HK-2 (cell line): ENCODE results near the gene RAD51B.

ENCODE experiments used
- DNase-seq: peaks from one replicate; pipeline ENCODE4 v3.0.0-alpha.2; 2018; ENCODE audit not compliant: unreplicated experiment

RAD51B gene

DNA sequence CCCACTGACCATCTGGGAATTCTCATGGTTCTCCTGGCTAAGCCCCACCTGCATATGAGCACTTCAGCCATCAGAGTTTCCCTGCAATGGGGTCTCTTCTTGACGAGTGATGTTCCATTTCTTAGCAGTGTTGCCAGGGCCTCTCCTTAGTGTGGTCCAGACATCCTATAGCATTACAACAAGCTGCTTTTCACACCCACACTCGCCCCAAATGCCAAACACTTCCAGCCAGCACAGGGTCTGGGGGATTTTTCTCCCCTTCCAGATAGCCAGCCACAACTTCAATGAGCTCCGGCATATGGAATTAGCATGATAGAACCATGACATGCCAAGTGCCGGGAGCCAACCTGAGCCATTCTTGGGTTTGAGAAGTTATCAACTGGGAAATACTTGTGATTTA is 705.9 kb downstream of the RAD51B start:
- DNase-seq, result no peak

DNA sequence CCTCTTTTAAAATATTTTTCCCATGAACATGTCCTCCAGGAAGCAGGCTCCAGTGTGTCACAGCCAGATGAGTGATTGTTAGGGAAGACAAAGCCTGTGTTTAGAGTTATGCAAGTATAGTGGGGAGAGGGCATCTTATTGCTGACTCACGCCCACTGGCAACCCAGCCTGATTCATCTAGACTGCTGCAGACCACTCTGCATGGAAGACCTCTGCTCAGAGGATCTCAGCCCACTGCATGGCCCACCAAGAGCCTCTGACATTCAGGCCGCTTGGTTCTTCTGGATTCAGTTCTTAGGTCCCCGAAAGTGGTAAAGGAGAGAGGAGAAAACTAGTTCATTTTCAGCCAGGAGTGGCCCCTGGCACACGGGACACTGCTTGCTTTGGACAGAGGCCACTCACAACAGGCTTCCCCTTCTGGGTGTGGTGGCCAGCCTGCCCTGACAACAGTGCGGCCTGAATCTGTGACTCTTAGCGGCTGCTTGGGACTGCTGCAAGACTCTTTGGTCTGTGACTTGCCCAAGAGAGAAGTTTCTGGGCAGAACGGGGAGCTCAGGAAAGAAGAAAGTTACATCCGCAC is 707.0 kb downstream of the RAD51B start:
- DNase-seq, result no peak

DNA sequence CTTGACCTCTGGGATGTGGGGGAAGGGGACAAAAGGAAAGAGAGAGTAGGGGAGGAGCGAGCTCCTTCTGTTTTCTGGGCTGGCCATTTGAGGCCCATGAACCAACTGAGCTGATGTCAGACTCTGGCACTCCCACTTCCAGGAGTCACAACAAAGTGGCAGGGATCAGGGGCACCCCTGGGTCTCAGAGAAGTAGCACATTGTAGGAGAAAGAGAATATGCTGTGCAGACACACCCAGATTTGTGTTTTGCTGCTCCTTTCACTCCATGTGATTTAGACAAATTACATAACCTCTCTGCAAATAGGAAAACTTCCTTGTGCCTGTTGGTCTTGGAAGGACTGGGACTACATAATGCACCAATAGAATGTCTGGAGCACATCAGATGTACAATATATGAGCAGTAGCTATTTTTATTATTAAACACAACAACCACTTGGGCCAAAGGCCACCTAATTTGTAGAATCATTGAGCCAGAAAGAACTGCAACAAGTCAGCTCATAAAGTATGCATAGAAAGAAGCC is 707.8 kb downstream of the RAD51B start:
- no peak for DNase-seq

DNA sequence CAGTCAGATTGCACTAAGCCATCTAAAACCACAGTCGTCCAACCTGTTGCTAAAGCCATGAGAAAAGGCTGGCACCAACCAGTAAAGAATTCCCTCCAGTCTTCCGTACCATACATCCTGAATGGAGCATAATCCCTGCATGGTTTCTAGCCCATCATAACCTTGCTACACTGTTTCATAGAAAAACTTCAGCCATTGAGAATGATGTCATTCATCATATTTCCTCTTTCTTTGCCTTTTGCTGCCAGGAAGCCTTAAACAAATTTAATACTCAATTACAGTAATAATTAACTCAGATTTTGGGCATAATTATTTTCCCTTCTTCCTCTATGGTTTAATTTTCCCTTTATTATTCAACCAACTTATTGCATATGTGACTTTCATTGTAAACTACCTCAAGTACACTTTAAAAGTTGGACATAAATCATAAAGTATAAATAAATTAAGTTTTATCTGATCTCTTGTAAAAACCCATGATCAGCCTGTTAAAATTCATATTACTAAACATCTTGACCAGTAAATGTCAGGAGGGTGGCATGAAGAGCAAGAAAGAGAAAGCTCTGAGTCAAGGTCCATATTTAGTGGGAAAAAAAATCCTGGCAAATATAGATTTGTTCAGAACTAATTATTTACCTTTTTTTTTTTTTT is 708.6 kb downstream of the RAD51B start:
- DNase-seq, result no peak

DNA sequence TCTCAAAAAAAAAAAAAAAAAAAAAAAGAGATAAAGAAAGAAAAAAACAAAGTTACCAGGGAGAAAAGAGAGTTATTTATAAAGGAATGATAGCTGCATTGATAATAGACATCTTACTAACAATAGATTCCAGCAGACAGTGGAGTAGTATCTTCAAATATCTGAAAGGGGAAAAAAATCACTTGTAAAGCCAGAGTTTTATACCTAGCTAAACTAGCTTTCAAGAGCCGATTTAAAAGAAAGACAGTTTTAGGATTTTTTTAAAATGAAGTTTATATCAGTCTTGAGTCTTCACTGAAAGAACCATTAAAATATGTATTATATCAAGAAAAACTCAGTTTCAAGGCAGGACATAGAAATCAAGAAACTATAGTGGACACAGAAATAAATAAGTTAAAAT is 710.9 kb downstream of the RAD51B start:
- no peak for DNase-seq

DNA sequence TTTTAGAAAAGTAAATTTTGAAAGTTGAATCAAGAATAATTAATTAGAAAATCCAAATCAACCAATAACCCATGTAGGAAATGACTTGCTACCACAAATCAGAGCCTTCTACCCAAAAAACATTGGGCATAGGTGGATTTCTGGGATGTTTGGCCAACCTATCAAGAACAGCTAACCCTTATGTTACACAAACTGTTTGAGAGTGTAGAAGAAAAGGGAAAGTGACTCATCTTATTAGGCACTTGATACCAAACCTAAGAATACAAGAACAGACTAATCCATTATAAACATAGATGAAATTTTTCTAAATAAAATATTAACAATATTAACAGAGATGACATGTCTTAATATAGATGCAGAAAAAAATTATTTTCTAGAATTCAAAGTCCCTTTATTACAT is 712.9 kb downstream of the RAD51B start:
- DNase-seq, result no peak

DNA sequence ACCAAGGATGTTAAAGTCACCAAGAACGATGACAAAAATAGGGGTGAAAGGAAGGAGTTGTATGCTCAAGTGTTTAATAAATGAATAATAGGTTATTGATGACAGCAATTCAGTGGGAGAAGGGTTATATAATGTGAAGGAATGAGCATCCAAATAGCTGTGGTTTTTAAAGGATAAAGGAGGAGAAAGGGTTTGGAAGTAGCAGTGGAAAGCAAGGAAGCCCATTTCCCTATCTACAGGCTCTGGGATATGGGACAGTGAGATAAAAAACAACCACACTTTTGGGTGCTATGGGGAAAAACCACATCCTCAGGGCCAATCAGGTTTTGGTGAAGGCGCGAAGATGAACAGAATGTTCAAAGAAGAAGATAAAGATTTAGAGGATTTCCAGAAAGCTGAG is 714.7 kb downstream of the RAD51B start:
- DNase-seq, result no peak

DNA sequence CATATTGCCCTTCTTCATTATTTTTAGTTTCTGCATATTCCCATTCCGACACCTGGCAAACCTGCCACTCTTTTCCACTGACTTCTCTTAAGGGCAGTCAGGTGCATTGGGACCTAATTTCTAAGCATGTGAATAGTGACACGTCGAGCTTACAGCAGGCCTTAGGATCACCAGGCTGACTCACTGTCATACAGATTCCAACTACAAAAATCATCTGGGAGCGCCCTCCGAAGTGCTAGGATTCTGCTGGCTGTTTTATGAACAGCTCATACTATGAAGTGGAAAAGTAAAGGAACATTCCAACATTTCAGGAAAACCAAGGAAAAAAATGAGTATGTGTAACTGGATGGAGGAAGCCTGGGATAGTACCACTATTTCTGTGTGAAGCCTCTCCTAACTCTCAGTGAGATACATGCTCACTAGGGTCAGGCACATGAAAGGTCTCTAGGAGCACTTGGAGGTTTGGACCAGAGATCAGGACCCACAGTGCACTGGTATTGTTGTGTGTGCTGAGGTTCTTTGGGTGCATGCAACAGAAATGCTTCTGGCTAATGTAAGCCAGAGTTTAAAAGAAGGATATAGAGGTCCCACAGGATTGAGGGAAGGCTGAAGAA is 715.9 kb downstream of the RAD51B start:
- DNase-seq, result peak; percentile 61

DNA sequence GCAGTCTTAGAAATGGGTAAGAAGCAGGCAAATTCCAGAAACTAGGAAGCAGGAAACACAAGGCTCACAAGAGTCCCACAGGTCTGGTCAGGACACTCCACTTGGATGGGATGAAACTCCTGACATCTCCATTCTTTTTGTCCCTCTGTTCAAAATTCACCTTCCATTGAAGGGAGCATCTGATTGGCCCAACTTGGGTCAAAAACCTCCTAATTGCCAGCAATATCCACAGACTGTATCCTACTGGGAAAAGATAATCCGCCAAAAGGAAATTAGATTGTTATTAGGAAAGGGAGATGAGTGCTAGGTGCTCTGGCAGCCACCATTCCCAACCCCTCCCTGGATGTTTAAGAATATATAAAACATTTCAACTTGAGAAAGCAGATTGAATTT is 716.4 kb downstream of the RAD51B start:
- DNase-seq, result no peak

DNA sequence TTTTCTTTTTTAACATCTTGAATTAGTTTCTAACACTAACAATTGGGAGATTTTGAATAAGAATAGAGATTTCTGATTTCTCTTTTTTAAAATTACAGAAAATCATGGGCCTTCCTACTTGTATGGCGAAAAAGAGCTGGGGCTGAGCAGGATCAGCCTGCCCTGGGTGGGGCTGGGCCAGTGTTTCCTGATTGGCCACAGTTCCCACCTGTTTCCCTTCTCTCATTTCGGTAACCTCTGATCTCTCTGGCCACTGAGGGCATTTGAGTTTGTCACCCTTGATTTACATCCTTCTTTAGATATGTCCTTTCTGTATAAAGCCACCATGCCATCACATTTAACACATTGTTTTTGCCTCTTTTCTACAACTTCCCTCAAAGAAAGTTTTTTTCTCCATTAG is 719.1 kb downstream of the RAD51B start:
- DNase-seq, result no peak

DNA sequence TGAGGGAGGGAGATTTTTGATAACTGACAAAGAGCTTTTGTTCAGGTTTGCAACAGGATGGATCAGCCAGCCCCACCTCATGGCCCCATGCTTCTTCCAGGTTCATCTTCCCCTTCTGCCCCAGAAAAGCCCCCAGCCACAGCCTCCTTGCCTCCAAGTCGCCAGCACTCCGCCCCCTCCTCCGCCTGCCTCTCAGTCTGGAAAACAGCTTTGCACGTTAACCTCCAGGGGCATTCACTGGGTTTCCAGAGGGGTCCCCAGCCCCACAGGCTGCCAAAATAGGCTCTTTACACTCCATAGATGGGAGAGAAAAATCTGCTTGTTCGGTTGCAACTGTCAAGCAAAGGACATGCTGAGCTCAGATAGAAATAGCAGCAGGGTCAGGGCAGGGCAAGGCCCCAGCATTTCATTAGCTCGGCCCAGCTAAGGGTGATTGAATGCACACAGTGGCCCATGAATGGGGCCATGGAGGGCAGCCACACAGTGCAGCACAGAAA is 719.7 kb downstream of the RAD51B start:
- no peak for DNase-seq

DNA sequence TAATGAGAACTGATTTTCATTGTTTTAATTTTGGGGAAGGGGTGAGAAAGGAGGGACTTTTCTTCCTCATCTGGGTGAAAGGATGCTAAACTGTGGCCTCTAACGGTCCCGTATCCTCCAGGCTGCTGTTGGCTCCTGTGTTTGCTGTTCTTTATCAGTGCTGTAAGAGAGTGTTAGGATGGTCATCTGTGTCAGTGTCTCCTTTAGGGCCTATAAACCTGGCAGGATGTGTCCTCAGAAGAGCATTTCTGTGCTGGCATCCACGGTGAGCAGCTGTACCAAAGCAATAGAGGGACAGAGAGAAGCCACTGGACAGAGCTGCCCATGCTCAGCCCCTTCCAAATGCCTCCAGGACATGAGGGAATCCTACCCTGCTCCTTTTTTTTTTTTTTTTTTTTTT is 720.2 kb downstream of the RAD51B start:
- DNase-seq, result no peak

DNA sequence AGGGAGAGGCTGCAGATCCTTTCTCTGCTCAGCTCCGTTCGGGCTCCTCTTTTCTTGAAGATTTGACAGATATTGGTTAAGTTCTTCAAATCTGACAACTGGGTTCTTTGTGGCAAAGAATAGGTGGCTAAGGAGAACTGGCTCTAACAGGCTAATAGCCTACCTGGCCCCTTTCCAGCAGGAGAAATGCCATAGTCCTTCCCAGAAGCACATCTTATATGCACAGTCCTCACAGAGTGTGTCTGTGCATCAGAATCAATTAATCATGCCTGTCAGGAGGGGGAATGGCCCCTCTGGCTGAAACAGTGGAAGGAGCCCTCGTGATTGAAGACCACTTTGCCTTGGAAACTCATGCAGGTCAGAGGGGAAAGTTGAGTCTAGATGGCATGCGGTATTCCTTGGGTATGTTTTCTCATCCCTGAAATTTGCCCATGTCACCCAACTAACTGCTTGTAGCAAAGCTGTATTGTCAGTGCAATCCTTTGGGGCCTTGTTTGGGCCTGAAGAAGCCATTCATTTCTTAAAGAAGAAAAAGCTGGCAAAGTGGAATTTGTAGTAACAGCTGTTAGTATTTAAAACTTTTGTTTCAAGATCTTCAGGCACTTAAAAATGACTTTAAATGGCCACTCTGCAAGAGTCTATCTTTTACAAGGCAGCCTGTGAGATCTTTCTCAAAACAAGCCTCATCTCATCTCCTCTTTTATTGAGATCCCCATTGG is 721.8 kb downstream of the RAD51B start:
- DNase-seq, result no peak

DNA sequence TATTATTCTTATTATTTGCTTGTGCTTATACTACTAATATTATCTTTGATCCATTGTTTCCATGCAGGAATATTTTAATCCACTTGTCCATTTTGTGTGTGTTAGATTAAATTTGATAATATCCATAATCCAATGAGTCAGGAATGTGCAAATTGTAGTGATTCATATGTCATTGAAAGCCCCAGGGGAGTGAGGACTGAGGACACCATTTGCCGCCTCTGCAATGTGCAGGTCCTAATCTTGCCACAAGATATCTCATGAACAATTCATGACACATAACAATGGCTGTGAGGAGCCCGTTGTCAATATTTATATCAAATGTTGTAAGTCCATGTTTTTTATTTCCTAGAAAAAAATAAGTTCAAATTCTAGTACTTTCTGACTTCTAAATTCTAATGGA is 722.8 kb downstream of the RAD51B start:
- DNase-seq, result no peak

DNA sequence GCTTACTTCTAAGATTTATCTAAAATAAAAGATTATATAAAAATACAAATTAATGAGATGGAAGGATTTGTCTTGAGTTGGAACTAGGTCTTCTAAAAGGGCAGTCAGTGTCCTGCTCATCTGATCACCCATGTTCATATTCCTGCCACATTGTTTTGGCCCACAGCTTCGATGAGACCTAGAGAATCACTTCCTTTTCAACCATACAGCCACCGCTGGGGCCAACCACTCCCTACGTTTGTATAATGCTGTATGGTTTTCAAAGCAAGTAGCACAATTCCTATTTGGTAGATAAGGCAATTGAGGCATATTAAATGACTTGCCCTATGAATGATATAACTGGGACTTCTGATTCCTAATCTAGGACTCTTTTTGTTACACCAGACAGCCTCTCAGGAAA is 723.9 kb downstream of the RAD51B start:
- DNase-seq, result no peak

DNA sequence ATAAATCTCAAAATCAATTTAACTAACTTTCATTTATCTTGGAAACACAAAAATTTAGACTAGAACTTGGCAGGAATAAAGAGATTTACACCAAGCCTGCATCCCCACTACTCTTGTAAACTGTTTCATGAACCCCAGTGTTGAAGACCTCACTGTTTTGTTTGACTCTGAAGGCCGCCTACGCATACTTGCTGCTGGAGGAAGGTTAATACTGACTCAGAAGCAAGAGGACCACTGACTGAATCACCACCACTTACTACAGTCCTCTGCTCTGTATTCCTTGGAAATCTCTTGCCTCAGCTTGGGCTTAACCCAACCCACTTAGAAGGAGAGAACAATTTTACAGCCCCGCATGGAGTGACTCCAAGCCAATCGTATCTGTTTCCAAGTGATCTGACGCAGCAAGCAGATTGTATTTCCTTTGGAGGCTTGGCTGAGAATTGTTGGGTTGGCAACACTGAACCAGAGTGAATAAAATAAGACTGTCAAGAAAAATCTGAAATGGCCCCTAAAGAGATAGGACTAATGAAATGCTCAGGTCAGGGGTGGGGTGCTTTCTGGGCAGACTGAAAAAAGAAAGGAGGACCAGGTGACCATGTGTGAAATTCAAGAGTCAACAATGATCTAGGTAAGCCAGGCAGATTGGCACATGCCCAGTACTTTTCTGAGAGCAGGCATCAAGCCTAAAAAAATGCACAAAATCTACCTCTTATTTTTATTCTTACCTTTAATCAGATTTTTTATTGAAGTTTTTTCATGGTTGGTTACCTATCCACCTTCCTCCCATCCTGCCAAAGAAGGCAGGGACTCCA is 724.7 kb downstream of the RAD51B start:
- peak; percentile 14 for DNase-seq

DNA sequence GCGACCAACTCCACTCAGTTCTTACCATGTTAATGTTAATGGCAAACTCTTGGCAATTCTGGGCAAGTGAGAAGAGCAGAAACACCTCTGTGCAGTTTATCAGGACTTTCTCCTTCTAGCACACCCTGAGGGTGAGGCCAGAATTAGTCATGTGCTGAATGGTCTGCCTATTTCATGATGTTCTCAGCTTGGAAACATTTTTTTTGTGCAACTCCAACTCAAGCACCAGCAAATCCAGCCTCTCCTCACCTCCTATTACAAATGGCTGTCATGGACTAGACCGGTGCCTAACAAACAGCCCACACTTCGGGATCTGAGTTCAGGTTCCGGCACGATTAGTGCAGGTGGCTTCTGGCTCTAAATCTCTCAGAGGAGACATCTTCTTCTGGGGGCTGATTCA is 727.3 kb downstream of the RAD51B start:
- DNase-seq, result no peak

DNA sequence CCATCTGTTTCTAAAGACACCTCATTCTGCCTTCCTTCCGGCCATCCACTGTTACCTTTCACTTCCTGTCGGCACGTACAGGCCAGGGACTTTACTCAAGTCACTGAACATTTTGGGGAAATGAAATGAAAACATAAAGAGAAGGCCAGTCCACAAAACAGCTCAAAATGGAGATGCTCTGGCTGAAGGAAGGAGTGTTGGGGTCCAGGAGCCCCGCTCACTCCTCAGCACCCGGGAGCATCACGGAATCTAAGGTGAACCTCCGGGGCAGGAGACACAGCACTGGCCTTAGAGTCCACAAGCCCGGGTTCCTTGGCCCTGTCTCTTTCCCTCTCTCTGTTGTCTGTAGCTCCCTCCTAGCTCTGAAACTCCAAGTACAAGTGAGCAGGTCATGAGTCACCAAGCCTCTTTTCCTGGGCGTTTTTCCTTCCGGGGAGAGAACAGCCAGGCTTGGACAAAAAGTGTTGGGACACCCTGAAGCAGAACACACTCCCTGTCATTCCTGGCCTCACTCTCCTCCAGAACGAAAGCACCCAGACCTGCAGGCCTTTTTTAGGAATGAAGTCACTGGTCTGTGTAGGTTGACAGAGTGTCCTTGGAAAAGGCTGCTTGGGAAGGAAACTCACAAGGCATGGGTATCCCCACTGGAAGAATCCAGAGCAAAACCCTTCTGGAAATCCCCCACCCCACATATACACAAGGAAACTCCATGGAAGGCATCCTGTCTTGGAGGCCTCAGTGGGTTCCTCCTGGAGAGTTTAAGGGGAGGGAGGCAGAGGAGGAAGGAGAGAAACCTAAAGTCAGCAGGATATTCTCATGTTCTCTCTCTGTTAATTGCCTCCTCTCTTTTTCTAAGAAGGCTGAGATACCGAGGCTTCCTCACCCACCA is 728.0 kb downstream of the RAD51B start:
- DNase-seq, result peak; percentile 67

DNA sequence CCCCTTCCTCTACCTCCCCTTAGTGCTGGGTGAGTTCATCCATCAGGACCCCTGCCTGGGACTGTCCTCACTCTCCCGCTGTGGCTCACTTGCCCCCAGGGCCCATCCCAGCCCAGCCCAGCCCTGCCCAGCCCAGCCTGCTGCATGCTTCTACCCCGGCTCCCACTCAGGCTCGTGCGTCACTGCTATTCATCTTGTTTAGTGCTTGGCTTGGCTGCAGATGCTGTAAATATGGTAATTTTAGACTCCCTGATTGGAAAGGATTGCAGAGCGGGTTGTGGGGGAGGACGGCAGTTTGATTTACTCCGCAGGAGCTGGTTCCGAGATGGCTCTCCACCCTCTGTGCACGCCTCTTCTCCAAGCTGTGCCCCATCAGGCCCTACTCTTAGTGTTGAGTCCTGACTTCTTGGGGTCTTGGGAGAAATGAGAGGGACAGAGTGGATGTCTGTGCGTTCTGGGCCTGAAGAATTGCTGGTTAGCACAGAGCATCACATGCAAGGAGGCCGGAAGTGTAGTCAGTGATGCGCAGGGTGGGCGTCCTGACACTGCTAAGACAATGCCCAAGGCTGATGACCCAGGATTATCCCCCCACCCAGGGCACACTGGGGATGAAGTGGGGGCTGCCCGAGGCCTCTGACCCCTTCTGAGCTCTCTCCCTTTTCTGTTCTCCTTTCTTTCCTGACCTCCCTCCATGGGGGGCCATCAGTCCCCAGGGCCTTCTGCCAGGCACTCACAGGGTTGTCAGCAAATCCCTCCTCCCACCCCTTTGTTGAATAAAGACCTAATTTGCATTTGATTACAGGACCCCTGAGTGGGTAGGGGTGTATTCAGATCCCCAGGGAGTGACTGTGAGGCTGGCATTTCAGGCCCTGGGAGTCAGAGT is 728.9 kb downstream of the RAD51B start:
- peak; percentile 38 for DNase-seq

DNA sequence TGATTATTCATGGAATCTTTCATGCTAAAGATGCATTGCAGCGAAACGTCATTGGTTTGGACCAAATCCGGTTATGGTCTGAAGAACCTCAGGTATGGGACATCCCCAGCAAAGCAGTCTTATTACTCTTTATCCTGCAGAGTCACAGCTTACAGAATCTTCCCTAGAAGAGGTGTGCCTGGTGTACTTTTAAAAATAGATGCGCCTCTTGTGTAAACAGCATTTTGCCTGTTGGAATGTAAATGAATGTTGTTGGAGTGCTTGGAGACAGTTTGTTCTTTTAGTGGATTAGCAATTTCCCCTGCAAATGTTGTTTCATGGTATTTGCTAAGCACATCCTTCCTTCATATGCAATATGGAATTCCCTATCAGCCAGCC is 730.7 kb downstream of the RAD51B start:
- DNase-seq, result peak; percentile 60
